WTC11 (cell line): ENCODE measurements around the gene MCEMP1.

ENCODE experiments used
- ATF2 ChIP-seq: sonication (generic); formaldehyde crosslinking; IDR thresholded peaks from 2 replicates; pipeline ENCODE4 v1.8.1; 2022; ENCODE audit warnings: low read depth, missing genetic modification reagents, borderline replicate concordance
- CDX4 ChIP-seq: fragments of 250-450 bp; sonication (Bioruptor Pico); IDR thresholded peaks from 2 replicates; pipeline ENCODE4 v1.9.0; 2021; ENCODE audit warnings: moderate library complexity, mild to moderate bottlenecking, inconsistent platforms, borderline replicate concordance
- CTCF ChIP-seq: fragments of 200-600 bp; IDR thresholded peaks from 2 replicates; pipeline ENCODE4 v1.8.0; 2022; ENCODE audit warnings: antibody characterized with exemption
- E2F5 ChIP-seq: sonication (generic); formaldehyde crosslinking; IDR thresholded peaks from 2 replicates; pipeline ENCODE4 v1.8.1; 2022; ENCODE audit warnings: mild to moderate bottlenecking, moderate library complexity, missing genetic modification reagents
- ESRRA ChIP-seq: sonication (generic); formaldehyde crosslinking; IDR thresholded peaks from 2 replicates; pipeline ENCODE4 v1.8.1; 2022; ENCODE audit warnings: mild to moderate bottlenecking, missing genetic modification reagents, borderline replicate concordance
- JUN ChIP-seq: sonication (generic); formaldehyde crosslinking; IDR thresholded peaks from 2 replicates; pipeline ENCODE4 v1.8.0; 2023; ENCODE audit warnings: mild to moderate bottlenecking, missing genetic modification reagents
- USF2 ChIP-seq: sonication (generic); formaldehyde crosslinking; IDR thresholded peaks from 2 replicates; pipeline ENCODE4 v1.8.1; 2023; ENCODE audit warnings: mild to moderate bottlenecking, missing genetic modification reagents, moderate library complexity

GRCh38 chr19:7654401-7654800 is 22.5 kb upstream of the MCEMP1 start:
- TF ChIP-seq CTCF (no peak), E2F5 (no peak), JUN (CRISPR knock-in tag) (no peak), ATF2 (CRISPR knock-in tag) (no peak), USF2 (no peak), ESRRA (CRISPR knock-in tag) (no peak), CDX4 (no peak)
